GM12878 (cell line): ENCODE data around the gene ZSWIM6. TPM values are rescaled to one million over a fixed set of nuclear protein-coding genes. Genes with fewer than 3 reads are reported as not detected.

Source experiments
- ATF7 ChIP-seq: fragments of 450-650 bp; IDR thresholded peaks from 2 replicates; pipeline ENCODE4 v1.6.1; 2016; ENCODE audit warnings: low read depth, mild to moderate bottlenecking
- CHD4 ChIP-seq: fragments of 200-600 bp; sonication (generic); IDR thresholded peaks from 2 replicates; pipeline ENCODE4 v1.6.1; 2016; ENCODE audit warnings: mild to moderate bottlenecking
- CUX1 ChIP-seq: IDR thresholded peaks from 2 replicates; pipeline ENCODE4 v1.6.1; 2012; ENCODE audit warnings: improper control_type of control experiment, low read depth, low read length; ENCODE audit not compliant: insufficient replicate concordance
- GATAD2B ChIP-seq: fragments of 450-650 bp; conservative IDR thresholded peaks from 2 replicates; pipeline ENCODE4 v1.6.1; 2017; ENCODE audit warnings: low read depth, mild to moderate bottlenecking, moderate library complexity
- MLLT1 ChIP-seq: fragments of 450-650 bp; IDR thresholded peaks from 2 replicates; pipeline ENCODE4 v1.6.1; 2016; ENCODE audit warnings: mild to moderate bottlenecking
- MXI1 ChIP-seq: fragments of 150-350 bp; IDR thresholded peaks from 2 replicates; pipeline ENCODE4 v1.6.1; 2011; ENCODE audit warnings: low read depth, mild to moderate bottlenecking, inconsistent platforms, low read length, improper control_type of control experiment
- NRF1 ChIP-seq: conservative IDR thresholded peaks from 2 replicates; pipeline ENCODE4 v1.6.1; 2011; ENCODE audit warnings: mild to moderate bottlenecking, low read depth, low read length, improper control_type of control experiment
- POLR2AphosphoS5 ChIP-seq: IDR thresholded peaks from 2 replicates; pipeline ENCODE4 v1.6.1; 2011; ENCODE audit warnings: mild to moderate bottlenecking, low read length, inconsistent platforms
- RB1 ChIP-seq: fragments of 450-650 bp; formaldehyde crosslinking; IDR thresholded peaks from 2 replicates; pipeline ENCODE4 v1.6.1; 2017; ENCODE audit warnings: mild to moderate bottlenecking, borderline replicate concordance
- SMAD5 ChIP-seq: IDR thresholded peaks from 2 replicates; pipeline ENCODE4 v1.6.1; 2016; ENCODE audit warnings: antibody characterized with exemption, low read depth
- SPI1 ChIP-seq: IDR thresholded peaks from 2 replicates; pipeline ENCODE4 v1.6.1; 2011; ENCODE audit warnings: low read depth, mild to moderate bottlenecking, low read length, moderate library complexity, borderline replicate concordance; ENCODE audit not compliant: insufficient read depth
- SREBF1 ChIP-seq: IDR thresholded peaks from 2 replicates; pipeline ENCODE4 v1.6.1; 2012; ENCODE audit warnings: mild to moderate bottlenecking, low read length
- SRF ChIP-seq, 2 experiments: IDR thresholded peaks; 2 replicates each; pipeline ENCODE4 v1.6.1; 2011; ENCODE audit warnings: low read depth in 2 of 2, low read length in 2 of 2, mild to moderate bottlenecking in 1 of 2, moderate library complexity in 1 of 2
- SUZ12 ChIP-seq: fragments of 200-600 bp; sonication (generic); IDR thresholded peaks from one replicate; pipeline ENCODE4 v1.6.1; 2018; ENCODE audit warnings: antibody characterized with exemption, mild to moderate bottlenecking; ENCODE audit not compliant: unreplicated experiment
- WRNIP1 ChIP-seq: IDR thresholded peaks from 2 replicates; pipeline ENCODE4 v1.6.1; 2011; ENCODE audit warnings: low read depth, low read length, improper control_type of control experiment, borderline replicate concordance
- ZNF217 ChIP-seq: fragments of 450-650 bp; IDR thresholded peaks from 2 replicates; pipeline ENCODE4 v1.6.1; 2017; ENCODE audit warnings: antibody characterized with exemption, mild to moderate bottlenecking
- polyA plus RNA-seq, 11 experiments: library from polyadenylated mRNA; depleted of rRNA in 4 of 11; unstranded in 6 of 11; stranded (reverse) in 5 of 11; fragments of >200 nt; fragmentation: Nextera tagmentation in 4 of 11; fragmentation: Illumina TruSeq in 1 of 11; extraction: Ambion mirVana in 4 of 11; extraction: Trizol in 1 of 11; gene quantifications; 1 replicate in 1 of 11; 2 replicates in 10 of 11; pipeline versions ENCODE4 v1.2.1 to v1.2.3, GENCODE V29; 2011 to 2016; ENCODE audit warnings: inconsistent platforms in 2 of 11, missing spikeins in 2 of 11, low read depth in 1 of 11
- total RNA-seq, 4 experiments: library from RNA; depleted of rRNA in 3 of 4; stranded (reverse); fragments of >200 nt in 3 of 4; fragmentation: Illumina TruSeq in 1 of 4; extraction: Trizol in 1 of 4; gene quantifications; 2 replicates each; pipeline versions ENCODE4 v1.2.1 to v1.2.3, GENCODE V29; 2013 to 2021
- TF ChIP-seq, protein P1 (sequence below): IDR thresholded peaks from 2 replicates; pipeline ENCODE4 v1.6.1; 2012; ENCODE audit warnings: low read length, inconsistent platforms

Gene ZSWIM6
- total and polyA plus RNA-seq, 10 of the 15 experiments (the other 5 are each of a cell fraction or from before 2014, with no cell fraction given): 0.53 to 6.2 (median 3.4) TPM

DNA sequence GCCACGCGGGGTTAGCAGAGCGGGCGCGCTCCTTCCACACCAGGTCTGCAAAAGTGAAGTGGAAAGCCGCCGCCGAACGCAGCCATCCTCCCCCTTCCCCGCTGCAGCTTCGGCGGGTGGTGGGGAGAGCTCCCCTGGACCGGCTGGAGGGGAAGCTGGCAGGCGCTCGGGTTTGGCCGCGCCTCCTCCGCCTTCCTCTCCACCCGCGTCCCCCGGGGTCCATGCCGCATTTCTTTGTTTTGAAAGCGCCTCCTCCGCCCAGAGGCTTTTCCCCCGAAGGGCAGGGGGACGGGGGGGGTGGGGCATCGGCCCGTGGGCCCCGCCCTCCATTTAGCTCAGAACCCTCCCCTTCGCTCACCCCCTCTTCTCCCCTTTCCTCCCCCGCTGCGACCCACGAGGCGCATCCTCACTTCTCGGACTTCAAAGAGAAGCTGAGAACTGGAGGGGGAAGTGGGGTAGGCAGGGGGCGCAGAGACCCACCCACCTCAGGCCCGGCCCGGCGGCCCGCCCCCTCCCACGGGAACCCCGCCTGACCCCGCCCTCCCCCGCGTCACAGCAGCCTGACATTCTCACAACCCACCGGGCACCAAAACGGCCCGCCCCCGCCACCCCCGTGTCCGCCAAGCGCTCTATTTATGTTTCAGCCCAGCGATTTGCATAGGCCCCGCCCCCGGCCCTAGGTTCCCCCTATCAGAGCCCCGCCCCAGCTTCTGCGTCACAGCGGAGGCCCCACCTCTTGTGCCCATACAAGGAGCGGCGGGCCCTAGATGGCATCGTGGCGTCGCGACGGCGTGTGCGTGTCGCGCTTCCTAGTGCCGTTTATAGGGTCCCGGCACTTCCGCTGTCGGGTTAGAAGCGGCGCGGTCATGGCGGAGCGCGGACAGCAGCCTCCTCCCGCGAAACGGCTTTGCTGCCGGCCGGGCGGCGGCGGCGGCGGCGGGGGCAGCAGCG, at the start of gene ZSWIM6 (continued):
- TF ChIP-seq ZNF217: no peak
- no peak for TF ChIP-seq WRNIP1
- TF ChIP-seq SRF (IDR thresholded peaks at IDR 0.05; ENCODE audit: low read depth in 2 of 2, low read length in 2 of 2): peak; percentile 100
- TF ChIP-seq NRF1: no peak
- TF ChIP-seq, protein P1, sequence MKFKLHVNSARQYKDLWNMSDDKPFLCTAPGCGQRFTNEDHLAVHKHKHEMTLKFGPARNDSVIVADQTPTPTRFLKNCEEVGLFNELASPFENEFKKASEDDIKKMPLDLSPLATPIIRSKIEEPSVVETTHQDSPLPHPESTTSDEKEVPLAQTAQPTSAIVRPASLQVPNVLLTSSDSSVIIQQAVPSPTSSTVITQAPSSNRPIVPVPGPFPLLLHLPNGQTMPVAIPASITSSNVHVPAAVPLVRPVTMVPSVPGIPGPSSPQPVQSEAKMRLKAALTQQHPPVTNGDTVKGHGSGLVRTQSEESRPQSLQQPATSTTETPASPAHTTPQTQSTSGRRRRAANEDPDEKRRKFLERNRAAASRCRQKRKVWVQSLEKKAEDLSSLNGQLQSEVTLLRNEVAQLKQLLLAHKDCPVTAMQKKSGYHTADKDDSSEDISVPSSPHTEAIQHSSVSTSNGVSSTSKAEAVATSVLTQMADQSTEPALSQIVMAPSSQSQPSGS: no peak
- peak; percentile 62; the same call in 1 of the 2 replicates for TF ChIP-seq SPI1
- peak; percentile 87 for TF ChIP-seq POLR2AphosphoS5
- no peak for TF ChIP-seq CHD4
- 0 out of 2 replicates have a peak, but pooled peaks have one; percentile 16 for TF ChIP-seq RB1
- no peak; the same call in 1 of the 2 replicates for TF ChIP-seq SREBF1
- no peak for TF ChIP-seq MXI1
- peak; percentile 36; the same call in 1 of the 2 replicates for TF ChIP-seq ATF7
- TF ChIP-seq GATAD2B: peak; percentile 16; the same call in 1 of the 2 replicates
- no peak for TF ChIP-seq SUZ12
- no peak for TF ChIP-seq MLLT1
- peak; percentile 26 for TF ChIP-seq CUX1
- peak; percentile 86; the same call in 1 of the 2 replicates for TF ChIP-seq SMAD5
